Stomach (tissue), 4 donors: ENCODE results near the gene PPOX.

Experiments
- EP300 ChIP-seq: sonication (generic); formaldehyde crosslinking; IDR thresholded peaks from one replicate; pipeline ENCODE4 v1.6.1; 2017; ENCODE audit warnings: antibody characterized with exemption
- POLR2A ChIP-seq, 4 donors: fragments of 450-650 bp; IDR thresholded peaks; one replicate each; pipeline ENCODE4 v1.6.1; 2016; ENCODE audit warnings: antibody characterized with exemption in 4 of 4, control low read depth in 2 of 4, mild to moderate bottlenecking in 1 of 4, moderate library complexity in 1 of 4
- TF ChIP-seq, protein P1 (sequence below), 7 experiments: fragments of 450-650 bp in 4 of 7; fragments of 200-600 bp in 3 of 7; sonication (generic) in 3 of 7; IDR thresholded peaks; one replicate each; pipeline ENCODE4 v1.5.1; 2016 to 2019; ENCODE audit warnings: antibody characterized with exemption in 7 of 7, control low read depth in 2 of 7, mild to moderate bottlenecking in 1 of 7

DNA sequence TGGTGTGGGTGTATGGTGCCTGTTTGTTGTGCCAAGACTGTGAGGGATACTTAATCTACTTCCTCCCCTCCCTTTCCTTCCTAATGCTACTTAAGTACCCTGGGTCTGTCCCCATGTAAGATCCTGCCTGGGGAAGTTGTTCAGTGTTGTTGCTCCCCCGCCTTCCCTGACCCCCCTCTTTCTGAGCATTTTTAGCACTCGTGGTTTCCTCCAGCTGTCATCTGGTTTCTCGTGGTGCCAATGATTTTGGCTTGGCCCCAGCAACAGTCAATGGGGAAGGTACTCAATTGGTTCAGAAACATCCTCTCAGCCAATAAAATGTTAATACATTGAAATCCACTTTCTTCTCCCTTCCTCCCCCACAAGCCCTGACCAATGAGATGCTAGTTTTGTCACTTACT, 19.1 kb downstream of the PPOX start:
- no peak for TF ChIP-seq POLR2A (IDR thresholded peaks at IDR 0.05)
- no peak for TF ChIP-seq EP300
- TF ChIP-seq, protein P1, sequence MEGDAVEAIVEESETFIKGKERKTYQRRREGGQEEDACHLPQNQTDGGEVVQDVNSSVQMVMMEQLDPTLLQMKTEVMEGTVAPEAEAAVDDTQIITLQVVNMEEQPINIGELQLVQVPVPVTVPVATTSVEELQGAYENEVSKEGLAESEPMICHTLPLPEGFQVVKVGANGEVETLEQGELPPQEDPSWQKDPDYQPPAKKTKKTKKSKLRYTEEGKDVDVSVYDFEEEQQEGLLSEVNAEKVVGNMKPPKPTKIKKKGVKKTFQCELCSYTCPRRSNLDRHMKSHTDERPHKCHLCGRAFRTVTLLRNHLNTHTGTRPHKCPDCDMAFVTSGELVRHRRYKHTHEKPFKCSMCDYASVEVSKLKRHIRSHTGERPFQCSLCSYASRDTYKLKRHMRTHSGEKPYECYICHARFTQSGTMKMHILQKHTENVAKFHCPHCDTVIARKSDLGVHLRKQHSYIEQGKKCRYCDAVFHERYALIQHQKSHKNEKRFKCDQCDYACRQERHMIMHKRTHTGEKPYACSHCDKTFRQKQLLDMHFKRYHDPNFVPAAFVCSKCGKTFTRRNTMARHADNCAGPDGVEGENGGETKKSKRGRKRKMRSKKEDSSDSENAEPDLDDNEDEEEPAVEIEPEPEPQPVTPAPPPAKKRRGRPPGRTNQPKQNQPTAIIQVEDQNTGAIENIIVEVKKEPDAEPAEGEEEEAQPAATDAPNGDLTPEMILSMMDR (IDR thresholded peaks at IDR 0.05): no peak
